Activated T-cell treated with anti-CD3 and anti-CD28 coated beads, Interleukin-2, amount 50 U/mL, for 48 hours (primary cell): Measurements from ENCODE around the gene KXD1.
A peak's percentile ranks its signal among the peaks of the same experiment; 100 is the strongest.
"Not testable (repeated sequence)": the region's sequence is repeated elsewhere in the genome, so short reads cannot be mapped to it uniquely, and the experiment has no call there.

Source experiments
- DNase-seq, 2 experiments: peaks; one replicate each; pipeline ENCODE4 v3.0.0-alpha.2; 2020

Gene KXD1

DNA sequence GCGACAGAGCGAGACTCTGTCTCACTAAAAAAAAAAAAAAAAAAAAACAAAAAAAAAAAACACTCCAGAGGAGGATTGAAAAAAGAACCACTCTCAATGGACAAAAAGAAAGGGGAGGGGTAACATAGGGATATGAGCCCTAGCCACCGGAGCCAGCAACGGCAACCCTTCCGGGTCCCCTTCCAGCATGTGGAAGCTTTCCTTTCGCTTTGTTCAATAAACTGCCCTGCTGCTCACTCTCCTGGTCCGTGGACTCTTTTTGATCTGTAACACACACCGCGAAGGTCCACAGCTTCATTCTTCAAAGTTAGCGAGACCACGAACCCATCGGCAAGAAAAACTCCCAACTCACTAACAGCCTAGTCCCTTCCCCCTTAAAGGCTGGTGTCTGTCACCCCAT is 29.9 kb downstream of the KXD1 start:
- no peak for DNase-seq

DNA sequence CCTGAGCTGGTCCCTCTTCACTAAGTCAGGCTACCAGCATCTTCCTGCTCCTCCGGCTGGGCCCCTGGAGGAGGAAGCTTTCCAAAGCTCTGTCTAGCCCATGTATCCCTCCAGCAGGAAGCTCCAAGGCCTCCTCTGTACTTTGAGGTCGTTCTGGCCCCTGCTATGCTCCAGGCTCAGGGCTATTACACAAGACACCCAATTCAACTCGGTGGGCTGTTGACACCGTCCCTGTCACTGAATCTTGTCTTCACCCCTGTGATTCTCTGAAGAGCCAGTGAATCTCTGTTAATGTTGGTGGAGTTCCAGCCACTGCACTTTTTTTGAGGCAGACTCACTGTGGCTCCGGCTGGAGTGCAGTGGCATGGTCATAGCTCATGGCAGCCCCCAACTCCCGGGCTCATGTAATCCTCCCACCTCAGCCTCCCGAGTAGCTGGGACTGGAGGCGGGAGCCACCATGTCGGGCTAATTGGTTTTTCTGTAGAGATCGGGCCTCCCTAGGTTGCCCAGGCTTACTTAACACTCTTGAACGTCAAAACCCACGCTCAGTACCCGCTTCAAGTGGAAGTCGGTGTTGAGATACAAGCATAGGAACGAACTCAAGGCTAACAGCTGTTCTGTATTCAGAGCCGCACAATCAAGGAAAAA is 30.4 kb downstream of the KXD1 start:
- DNase-seq: no peak

DNA sequence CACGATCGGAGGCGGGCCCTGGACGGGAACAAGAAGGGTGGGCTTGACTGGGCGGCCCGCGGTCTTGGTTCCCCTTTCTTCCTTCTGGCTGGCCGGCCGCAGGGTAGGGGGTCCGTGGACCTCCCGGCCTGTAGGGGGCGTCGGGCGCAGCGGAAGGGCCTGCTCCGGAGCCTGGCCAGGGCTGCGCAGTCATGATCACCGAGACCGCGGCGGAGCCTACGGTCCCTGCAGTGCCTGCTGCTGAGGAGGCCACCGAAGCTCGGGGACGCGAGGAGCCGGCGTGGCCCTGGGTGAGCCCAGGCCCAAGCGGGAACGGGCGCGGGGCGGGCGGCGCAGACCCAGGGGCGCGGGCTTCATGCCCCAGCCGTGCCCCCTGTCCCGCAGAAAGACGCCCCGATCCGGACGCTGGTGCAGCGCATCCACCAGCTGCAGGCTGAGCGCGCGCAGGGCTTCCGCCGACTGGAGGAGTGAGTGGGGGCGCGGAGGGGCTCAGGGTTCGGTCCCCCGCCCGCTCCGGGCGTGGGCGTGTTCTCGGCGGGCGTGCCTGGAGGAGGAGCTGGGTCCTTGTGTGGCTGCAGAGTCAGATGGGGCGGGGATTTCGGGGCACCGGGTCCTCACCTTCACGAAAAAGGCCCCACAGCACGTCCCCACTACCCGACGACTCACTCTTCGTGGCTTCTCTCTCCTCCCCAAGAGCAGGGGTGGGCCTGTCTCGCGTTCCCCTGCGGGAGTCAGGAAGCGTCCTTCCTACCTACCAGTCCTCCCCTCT is 31.1 kb downstream of the KXD1 start, which contains the start of gene REX1BD:
TSS of gene REX1BD (plus strand) at position 188 of the 769 bp plus-strand sequence. CDS start at position 192, 4 bp downstream.
- DNase-seq: peak; percentile 88 to 91

GRCh38 chr19:18589380-18590272 is 32.0 kb downstream of the KXD1 start:
- DNase-seq: no peak

DNA sequence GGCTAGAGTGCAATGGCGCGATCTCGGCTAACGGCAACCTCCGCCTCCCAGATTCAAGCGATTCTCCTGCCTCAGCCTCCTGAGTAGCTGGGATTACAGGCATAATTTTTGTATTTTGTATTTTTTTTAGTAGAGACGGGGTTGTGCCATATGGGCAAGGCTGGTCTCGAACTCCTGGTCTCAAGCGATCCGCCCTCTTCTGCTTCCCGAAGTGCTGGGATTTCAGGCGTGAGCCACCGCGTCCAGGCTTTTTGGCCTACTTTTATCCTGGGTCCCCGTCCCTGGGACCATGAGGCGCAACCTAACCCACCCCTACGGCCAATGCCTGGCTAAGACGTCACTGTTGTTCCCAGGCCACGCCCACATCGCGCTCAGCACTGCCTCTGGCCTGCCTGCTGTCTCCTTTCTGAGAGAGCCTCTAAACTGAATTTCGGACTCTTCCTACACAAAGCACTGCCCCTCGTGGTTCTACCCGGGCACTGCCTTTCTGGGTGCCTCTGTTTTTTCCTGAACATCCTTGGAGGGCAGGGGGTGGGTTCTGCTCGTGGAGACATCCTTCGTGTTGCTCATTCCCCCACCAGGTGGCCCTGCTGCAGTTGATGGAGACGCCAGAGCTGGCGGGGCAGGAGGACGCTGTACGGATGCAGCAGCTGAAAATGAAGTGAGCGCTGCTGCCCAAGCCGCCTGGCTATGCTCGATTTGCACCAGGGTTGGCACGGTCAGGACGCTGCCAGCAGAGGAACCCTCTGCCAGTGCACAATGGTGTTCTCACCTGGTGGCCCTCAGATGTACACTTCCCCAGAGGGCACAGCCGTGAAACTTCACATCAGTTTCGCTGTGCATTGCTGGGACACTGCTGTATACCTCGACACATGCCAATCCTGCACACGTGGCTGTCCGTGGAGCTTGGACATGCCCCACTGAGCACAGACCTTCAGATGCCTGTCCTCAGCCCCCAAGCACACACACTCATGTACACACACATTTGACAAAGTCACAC is 32.9 kb downstream of the KXD1 start:
- no peak for DNase-seq

DNA sequence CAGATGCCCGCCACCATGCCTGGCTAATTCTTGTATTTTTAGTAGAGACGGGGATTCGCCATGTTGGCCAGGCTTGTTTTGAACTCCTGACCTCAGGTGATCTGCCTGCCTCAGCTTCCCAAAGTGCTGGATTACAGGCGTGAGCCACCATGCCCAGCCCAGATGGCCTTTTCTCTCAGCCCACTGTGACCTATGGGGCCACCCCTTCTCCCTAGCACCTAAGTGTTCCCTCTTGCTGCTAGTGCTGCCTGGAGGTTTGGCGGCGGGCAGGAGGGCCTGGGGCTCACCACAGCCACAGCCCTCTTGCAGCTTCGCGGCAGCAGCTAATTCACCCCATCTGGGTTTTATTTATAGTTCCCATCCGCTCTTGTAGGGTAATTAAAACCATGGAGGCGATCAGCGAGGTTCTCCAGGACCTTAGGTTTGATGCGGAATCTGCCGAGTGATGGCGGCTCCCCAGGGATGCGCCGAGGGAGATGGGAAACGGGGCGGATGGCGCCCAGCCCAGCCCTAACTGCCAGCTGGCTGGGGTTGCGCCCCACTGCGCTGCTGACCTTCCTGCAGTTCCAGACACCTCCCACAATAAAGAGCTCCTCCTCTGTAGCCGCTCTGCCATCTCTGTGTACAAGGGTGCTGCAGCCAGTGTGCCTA is 34.2 kb downstream of the KXD1 start:
- DNase-seq: no peak

DNA sequence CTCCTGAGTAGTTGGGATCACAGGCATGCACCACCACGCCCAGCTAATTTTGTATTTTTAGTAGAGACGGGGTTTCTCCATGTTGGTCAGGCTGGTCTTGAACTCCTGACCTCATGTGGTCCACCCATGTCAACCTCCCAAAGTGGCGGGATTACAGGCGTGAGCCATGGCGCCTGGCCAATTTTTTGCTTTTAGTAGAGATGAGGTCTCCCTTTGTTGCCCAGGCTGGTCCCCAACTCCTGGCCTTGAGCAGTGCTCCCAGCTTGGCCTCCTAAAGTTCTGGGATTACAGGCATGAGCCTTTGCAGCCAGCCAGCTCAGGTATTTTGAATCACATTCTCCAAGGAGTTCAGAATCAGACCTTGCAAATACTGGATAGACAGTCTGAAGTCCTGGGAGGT is 35.1 kb downstream of the KXD1 start:
- not testable (repeated sequence) for DNase-seq

GRCh38 chr19:18593367-18594095 is 35.9 kb downstream of the KXD1 start:
- no peak for DNase-seq

DNA sequence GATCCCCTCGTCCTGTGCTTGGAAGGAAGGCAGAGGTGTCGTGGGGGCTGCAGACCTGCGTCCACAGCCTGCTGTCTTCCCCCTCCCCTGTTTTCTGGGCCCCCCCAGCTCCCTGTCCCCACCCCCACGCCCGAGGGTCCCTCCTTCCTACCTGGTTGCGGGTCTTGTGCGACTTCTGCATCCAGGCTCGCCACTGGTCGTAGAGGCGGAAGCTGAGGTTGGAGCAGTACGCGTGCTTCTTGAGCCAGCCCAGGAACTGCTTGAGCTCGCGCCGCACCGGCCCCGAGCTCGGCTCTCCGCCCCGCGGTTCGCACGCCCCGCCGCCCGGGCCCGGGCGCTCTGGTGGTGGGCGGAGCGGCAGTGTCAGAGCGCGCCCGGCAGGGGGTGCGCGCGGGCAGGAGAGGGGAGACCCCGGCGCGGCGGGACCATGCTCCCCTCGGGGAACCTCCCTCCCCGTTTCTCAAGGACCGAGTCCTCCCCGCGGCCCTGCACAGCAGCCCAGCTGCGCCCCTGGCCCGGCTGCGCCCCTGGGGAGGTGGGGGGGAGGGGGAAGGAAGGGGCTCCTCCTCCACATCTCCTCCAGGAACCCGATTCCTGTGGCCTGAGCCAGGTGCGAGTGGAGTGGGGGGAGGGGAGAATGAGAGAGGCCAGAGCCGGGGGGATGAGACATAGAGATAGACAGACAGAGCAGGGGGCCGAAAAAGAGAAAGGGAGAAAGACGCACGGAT is 36.6 kb downstream of the KXD1 start:
- peak; percentile 84 to 87 for DNase-seq

DNA sequence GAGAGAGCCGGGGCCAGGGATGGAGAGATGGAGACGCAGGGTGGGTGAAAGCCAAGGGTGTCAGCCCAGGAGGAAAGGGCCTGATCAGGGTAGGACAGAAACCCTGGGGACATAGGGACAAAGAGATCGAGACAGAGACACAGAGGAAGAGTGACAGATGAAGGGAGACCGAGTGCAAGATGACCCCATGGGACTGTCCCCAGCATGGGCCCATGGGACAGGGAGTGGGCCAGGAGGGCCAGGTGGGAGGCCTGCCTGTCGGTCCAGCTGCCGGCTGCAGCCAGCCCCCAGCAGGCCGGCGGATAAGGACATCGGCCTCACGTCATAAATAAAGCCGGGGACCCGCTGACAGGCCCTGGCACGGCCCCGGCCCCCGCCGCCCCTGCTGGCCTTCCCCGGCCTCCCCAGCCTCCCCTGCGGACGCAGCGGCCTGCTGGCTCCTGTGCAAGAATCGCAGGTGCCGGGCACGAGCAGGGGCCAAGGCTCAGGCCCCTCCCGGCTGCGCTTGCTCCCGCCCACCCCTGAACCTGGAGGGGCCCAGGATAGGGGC is 37.2 kb downstream of the KXD1 start:
- no peak for DNase-seq

GRCh38 chr19:18595475-18595874 is 37.8 kb downstream of the KXD1 start:
- DNase-seq: no peak

DNA sequence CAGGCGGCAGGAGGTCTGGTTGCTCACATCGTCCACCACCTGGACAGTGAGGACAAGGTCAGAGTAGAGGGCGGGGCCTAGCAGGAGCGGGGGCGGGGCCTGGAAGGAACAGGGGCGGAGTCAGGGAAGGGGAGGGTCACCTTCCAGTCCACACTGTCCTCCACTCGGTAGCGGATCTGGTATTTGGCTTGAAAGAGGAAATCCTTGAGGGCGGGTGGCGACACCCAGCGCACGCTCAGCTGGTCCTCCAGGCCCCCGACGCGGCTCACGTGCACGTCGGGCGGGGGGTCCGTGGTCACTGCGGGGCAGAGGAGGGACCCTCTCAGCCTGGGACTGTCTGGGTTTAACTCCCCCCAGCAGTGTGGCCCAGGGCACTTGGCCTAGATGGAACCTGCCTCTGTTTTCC is 39.1 kb downstream of the KXD1 start:
- no peak for DNase-seq

GRCh38 chr19:18597809-18598660 is 40.4 kb downstream of the KXD1 start:
- DNase-seq: no peak

DNA sequence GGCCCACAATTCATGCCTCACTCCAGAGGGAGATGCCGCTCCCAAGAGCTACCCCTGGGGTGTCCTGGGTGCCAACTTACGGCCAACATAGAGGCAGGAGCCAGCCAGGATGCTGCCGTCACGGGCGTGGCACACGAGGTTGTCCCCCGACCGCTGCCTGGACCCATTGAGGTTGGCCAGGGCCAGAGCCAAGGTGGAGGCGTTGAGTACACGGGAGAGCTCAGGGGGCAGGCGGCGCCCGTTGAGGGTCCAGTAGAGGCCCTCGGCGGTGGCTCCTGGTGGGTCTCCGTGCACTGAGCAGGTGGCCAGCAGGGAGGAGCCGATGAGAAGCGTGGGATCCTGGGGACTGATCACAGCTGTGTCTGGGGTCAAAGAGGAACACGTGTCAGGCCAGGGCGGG is 41.8 kb downstream of the KXD1 start:
- DNase-seq: no peak

DNA sequence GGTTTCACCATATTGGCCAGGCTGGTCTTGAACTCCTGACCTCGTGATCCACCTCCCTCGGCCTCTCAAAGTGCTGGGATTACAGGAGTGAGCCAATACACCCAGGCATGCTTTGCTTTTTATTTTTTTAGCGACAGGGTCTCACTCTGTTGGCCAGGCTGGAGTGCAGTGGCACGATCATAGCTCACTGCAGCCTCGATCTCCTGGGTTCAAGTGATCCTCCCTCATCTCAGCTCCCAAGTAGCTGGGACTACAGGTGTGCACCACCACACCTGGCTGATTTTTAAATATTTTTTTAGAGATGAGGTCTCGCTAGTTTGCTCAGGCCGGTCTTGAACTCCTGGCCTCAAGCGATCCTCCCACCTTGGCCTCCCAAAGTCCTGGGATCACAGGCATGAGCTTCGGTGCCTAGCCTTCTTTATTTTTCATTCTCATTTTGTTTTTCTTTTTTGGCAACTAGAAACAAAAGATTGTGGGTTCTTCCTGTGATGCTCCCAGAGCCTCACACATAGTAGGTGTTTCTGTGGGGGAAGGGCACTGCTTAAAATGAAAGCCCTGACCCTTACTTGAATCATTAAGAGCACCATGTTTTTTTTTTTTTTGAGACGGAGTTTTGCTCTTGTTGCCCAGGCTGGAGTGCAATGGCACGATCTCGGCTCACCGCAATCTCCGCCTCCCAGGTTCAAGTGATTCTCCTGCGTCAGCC is 43.2 kb downstream of the KXD1 start:
- DNase-seq: not testable (repeated sequence)

DNA sequence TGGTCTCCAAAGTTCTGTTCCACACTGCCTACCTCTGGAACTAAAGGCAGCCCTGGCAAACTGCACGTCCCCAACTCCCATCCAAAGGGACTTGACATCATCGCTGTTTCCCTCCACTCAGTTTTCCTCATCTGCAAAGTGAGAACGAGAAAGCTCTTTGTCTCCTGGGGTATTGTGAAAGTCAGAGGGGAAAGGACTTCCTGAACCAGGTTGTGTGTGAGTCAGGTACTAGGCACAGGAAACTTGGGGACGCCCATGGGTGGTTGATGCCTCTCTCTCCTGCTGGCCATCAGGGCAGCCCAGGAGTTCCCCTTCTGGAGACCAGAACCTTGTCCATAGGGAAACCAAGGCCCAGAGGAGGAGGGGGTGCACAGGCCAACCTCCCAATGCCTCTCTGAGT is 44.2 kb downstream of the KXD1 start:
- no peak for DNase-seq

DNA sequence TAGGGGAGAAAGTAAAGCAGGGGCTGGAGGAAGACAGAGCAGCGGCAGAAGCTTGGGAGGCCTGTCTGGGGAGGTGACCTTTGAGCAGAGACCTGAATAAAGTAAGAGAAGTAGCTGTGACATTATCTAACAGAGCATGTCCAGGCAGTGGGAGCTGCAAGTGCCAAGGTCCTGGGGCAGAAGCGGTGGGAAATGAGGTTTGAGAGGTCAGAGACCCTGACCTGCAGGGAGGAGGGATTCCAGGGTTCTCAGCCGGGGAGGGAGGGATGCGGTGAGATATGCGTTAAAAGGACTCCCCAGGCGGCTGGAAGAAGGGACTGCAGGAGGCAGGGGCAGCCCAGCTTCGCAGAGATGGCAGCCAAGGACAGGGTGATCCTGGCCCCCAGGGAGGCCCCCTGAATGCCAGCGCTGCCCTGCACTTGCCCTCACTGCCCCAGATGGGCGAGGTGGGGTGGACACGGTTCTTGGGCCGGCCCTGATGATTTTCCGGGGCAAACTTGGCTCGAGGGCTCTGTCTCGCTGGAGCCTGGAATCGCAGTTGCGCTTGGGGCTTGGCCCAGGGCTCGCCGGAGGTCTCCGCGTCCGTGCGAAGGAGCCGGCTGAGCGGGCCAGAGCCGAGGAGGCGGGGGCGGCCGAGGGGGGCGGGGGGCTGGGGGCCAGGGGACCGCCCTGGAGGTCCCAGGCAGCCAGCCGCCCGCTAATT is 45.7 kb downstream of the KXD1 start:
- DNase-seq: no peak
